H9 (cell line): ENCODE measurements around the gene EML2. TPM values are rescaled to one million over a fixed set of nuclear protein-coding genes. Genes with fewer than 3 reads are reported as not detected.

Experiments
- DNase-seq: peaks from one replicate; pipeline ENCODE4 v3.0.0-alpha.2; 2017
- H2AFZ ChIP-seq: one replicate; pipeline ENCODE4 v1.6.1; 2013; ENCODE audit warnings: mild to moderate bottlenecking, low read length, control low read depth, moderate library complexity
- H2AK5ac ChIP-seq: 2 replicates; pipeline ENCODE4 v1.6.1; 2013; ENCODE audit warnings: low read length, control low read depth, mixed read lengths; ENCODE audit not compliant: insufficient read length
- H2BK120ac ChIP-seq: one replicate; pipeline ENCODE4 v1.6.1; 2013; ENCODE audit warnings: low read depth, mild to moderate bottlenecking, low read length, control low read depth, inconsistent platforms; ENCODE audit not compliant: poor library complexity, severe bottlenecking
- H2BK12ac ChIP-seq: 2 replicates; pipeline ENCODE4 v1.6.1; 2013; ENCODE audit warnings: low read length, control low read depth, mixed read lengths, low read depth; ENCODE audit not compliant: insufficient read length
- H2BK15ac ChIP-seq: 2 replicates; pipeline ENCODE4 v1.6.1; 2013; ENCODE audit warnings: low read depth, low read length, control low read depth
- H2BK20ac ChIP-seq: one replicate; pipeline ENCODE4 v1.6.1; 2013; ENCODE audit warnings: low read depth, mild to moderate bottlenecking, low read length, control low read depth, inconsistent platforms; ENCODE audit not compliant: poor library complexity, severe bottlenecking
- H2BK5ac ChIP-seq: 2 replicates; pipeline ENCODE4 v1.6.1; 2013; ENCODE audit warnings: low read length, control low read depth, mixed read lengths; ENCODE audit not compliant: insufficient read length
- H3K14ac ChIP-seq: 2 replicates; pipeline ENCODE4 v1.6.1; 2013; ENCODE audit warnings: low read length, control low read depth; ENCODE audit not compliant: insufficient read depth
- H3K18ac ChIP-seq: 2 replicates; pipeline ENCODE4 v1.6.1; 2013; ENCODE audit warnings: low read depth, mild to moderate bottlenecking, mixed read lengths, low read length, control low read depth; ENCODE audit not compliant: insufficient read length
- H3K23ac ChIP-seq: 2 replicates; pipeline ENCODE4 v1.6.1; 2013; ENCODE audit warnings: low read length, control low read depth, mixed read lengths, low read depth; ENCODE audit not compliant: insufficient read length
- H3K23me2 ChIP-seq: 2 replicates; pipeline ENCODE4 v1.6.1; 2013; ENCODE audit warnings: low read depth, mild to moderate bottlenecking, mixed read lengths, low read length, control low read depth; ENCODE audit not compliant: insufficient read length, poor library complexity, severe bottlenecking
- H3K27ac ChIP-seq: 2 replicates; pipeline ENCODE4 v1.5.1; 2013; ENCODE audit warnings: low read length, control low read depth, mixed read lengths, low read depth; ENCODE audit not compliant: insufficient read length
- H3K27me3 ChIP-seq: 2 replicates; pipeline ENCODE4 v1.6.1; 2013; ENCODE audit warnings: low read length, control low read depth, inconsistent platforms; ENCODE audit not compliant: insufficient read depth
- H3K4ac ChIP-seq: 2 replicates; pipeline ENCODE4 v1.6.1; 2013; ENCODE audit warnings: low read depth, mild to moderate bottlenecking, control low read depth, inconsistent platforms, low read length, moderate library complexity
- H3K4me1 ChIP-seq: 2 replicates; pipeline ENCODE4 v1.6.1; 2013; ENCODE audit warnings: low read length, control low read depth, inconsistent platforms; ENCODE audit not compliant: insufficient read depth
- H3K4me2 ChIP-seq: 2 replicates; pipeline ENCODE4 v1.6.1; 2013; ENCODE audit warnings: low read length, control low read depth, mixed read lengths; ENCODE audit not compliant: insufficient read length, insufficient read depth
- H3K56ac ChIP-seq: 2 replicates; pipeline ENCODE4 v1.6.1; 2013; ENCODE audit warnings: low read depth, mild to moderate bottlenecking, mixed read lengths, low read length, control low read depth; ENCODE audit not compliant: insufficient read length
- H3K79me1 ChIP-seq: 2 replicates; pipeline ENCODE4 v1.6.1; 2013; ENCODE audit warnings: low read depth, mild to moderate bottlenecking, moderate library complexity, low read length, control low read depth, inconsistent platforms; ENCODE audit not compliant: insufficient read depth, poor library complexity, severe bottlenecking
- H3K79me2 ChIP-seq: 2 replicates; pipeline ENCODE4 v1.6.1; 2013; ENCODE audit warnings: low read length, control low read depth, inconsistent platforms; ENCODE audit not compliant: insufficient read depth
- H3K9ac ChIP-seq: 2 replicates; pipeline ENCODE4 v1.6.1; 2013; ENCODE audit warnings: low read length, control low read depth, mixed read lengths; ENCODE audit not compliant: insufficient read length; ENCODE audit errors: extremely low read depth
- H3K9me3 ChIP-seq: one replicate; pipeline ENCODE4 v1.6.1; 2013; ENCODE audit warnings: low read depth, low read length, inconsistent platforms; ENCODE audit not compliant: control insufficient read depth
- H3T11ph ChIP-seq: one replicate; pipeline ENCODE4 v1.6.1; 2013; ENCODE audit warnings: mild to moderate bottlenecking, low read length, control low read depth, inconsistent platforms
- H4K20me1 ChIP-seq: one replicate; pipeline ENCODE4 v1.6.1; 2013; ENCODE audit not compliant: control insufficient read depth, insufficient read length, insufficient read depth
- H4K5ac ChIP-seq: 2 replicates; pipeline ENCODE4 v1.6.1; 2013; ENCODE audit warnings: low read depth, mild to moderate bottlenecking, mixed read lengths, low read length, control low read depth; ENCODE audit not compliant: insufficient read length
- H4K8ac ChIP-seq: replicated peaks from 2 replicates; pipeline ENCODE4 v1.6.1; 2013; ENCODE audit warnings: low read length, control low read depth, mixed read lengths, low read depth; ENCODE audit not compliant: insufficient read length
- H4K91ac ChIP-seq: 2 replicates; pipeline ENCODE4 v1.6.1; 2013; ENCODE audit warnings: low read depth, mild to moderate bottlenecking, moderate library complexity, mixed read lengths, low read length, control low read depth; ENCODE audit not compliant: insufficient read length
- H3K27ac Mint-ChIP-seq, 3 experiments: 2 replicates in 2 of 3; 3 replicates in 1 of 3; pipeline ENCODE4 v1.8.0; 2020 to 2021; ENCODE audit warnings: mixed read lengths in 3 of 3, mild to moderate bottlenecking in 1 of 3, moderate library complexity in 1 of 3
- H3K27me3 Mint-ChIP-seq: 2 replicates; pipeline ENCODE4 v1.8.0; 2021; ENCODE audit warnings: low read depth, mild to moderate bottlenecking, moderate library complexity, mixed read lengths
- H3K36me3 Mint-ChIP-seq, 3 experiments: 2 replicates in 2 of 3; 3 replicates in 1 of 3; pipeline ENCODE4 v1.8.0; 2020 to 2021; ENCODE audit warnings: low read depth in 3 of 3, mixed read lengths in 3 of 3; ENCODE audit not compliant: insufficient read depth in 1 of 3
- H3K4me1 Mint-ChIP-seq, 2 experiments: 2 replicates each; pipeline ENCODE4 v1.8.0; 2020; ENCODE audit warnings: mixed read lengths in 2 of 2
- H3K4me3 Mint-ChIP-seq, 2 experiments: 2 replicates in 1 of 2; 3 replicates in 1 of 2; pipeline ENCODE4 v1.8.0; 2020 to 2021; ENCODE audit warnings: mild to moderate bottlenecking in 2 of 2, mixed read lengths in 2 of 2, moderate library complexity in 1 of 2
- H3K9me3 Mint-ChIP-seq, 2 experiments: 2 replicates in 1 of 2; 3 replicates in 1 of 2; pipeline ENCODE4 v1.8.0; 2020; ENCODE audit warnings: mild to moderate bottlenecking in 2 of 2, mixed read lengths in 2 of 2, moderate library complexity in 1 of 2
- WGBS: extraction: QIAGEN DNeasy Blood & Tissue Kit; methylation state at CpG from one replicate; pipeline ENCODE4 v1.1.7; 2013; ENCODE audit warnings: missing lambda C conversion rate, low lambda C conversion rate, mixed read lengths; ENCODE audit not compliant: insufficient read length; ENCODE audit errors: extremely low coverage; 5-methylcytosine and 5-hydroxymethylcytosine counted together
- total RNA-seq: library from RNA; stranded (reverse); gene quantifications from 2 replicates; pipeline ENCODE4 v1.2.1, GENCODE V29; 2021
- TF ChIP-seq, protein P1 (sequence below): fragments of 200-600 bp; sonication (generic); conservative IDR thresholded peaks from 3 replicates; pipeline ENCODE4 v1.8.0; 2021; ENCODE audit warnings: antibody characterized with exemption, mild to moderate bottlenecking

EML2 gene
- total RNA-seq, 1 experiment from 2014 or later = 22.6 TPM

DNA sequence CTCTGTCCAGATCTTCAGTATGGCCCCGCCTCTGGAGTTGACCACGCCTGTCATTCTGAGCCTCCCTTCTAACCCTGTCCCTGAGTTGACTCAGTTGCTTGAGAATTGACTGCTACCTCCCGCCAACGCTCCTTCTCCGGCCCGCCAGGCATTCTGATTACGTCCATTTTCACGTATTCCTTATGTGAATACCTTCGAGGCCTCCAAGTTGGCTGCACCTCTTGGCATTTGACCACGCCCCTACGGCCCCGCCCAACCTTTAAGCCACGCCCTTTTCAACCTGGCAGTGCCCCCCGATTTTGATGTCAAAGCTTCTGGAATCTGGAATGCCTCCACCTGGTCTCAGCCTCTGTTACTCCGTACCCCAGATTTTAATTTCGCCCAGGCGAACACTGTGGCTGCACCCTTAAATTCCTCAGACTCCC lies 1.7 kb upstream of the EML2 start:
- no peak overlapping the region for H2BK12ac ChIP-seq
- peaks cover 21% of the 10 kb centered on the region for H3K23me2 ChIP-seq
- H3K9ac ChIP-seq = no peak overlapping the region
- no peaks in the 10 kb centered on the region for H3K79me2 ChIP-seq
- no peaks in the 10 kb centered on the region for H4K20me1 ChIP-seq
- no peak overlapping the region for H4K5ac ChIP-seq
- H3K27me3 ChIP-seq = no peaks in the 10 kb centered on the region
- H2BK20ac ChIP-seq = no peak overlapping the region
- no peaks in the 10 kb centered on the region for H3K79me1 ChIP-seq
- H2AFZ ChIP-seq = peak overlapping the region; percentile 91
- no peak overlapping the region for H4K91ac ChIP-seq
- peak overlapping the region; percentile 60 to 79 for H3K4me3 Mint-ChIP-seq
- TF ChIP-seq, protein P1, sequence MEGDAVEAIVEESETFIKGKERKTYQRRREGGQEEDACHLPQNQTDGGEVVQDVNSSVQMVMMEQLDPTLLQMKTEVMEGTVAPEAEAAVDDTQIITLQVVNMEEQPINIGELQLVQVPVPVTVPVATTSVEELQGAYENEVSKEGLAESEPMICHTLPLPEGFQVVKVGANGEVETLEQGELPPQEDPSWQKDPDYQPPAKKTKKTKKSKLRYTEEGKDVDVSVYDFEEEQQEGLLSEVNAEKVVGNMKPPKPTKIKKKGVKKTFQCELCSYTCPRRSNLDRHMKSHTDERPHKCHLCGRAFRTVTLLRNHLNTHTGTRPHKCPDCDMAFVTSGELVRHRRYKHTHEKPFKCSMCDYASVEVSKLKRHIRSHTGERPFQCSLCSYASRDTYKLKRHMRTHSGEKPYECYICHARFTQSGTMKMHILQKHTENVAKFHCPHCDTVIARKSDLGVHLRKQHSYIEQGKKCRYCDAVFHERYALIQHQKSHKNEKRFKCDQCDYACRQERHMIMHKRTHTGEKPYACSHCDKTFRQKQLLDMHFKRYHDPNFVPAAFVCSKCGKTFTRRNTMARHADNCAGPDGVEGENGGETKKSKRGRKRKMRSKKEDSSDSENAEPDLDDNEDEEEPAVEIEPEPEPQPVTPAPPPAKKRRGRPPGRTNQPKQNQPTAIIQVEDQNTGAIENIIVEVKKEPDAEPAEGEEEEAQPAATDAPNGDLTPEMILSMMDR = no peak
- H3K36me3 Mint-ChIP-seq = no peaks in the 10 kb centered on the region; a peak in 1 of 7 replicates
- no peak overlapping the region for H3K27ac ChIP-seq
- no peak overlapping the region for H3K56ac ChIP-seq
- H4K8ac ChIP-seq = no peak overlapping the region
- H3K14ac ChIP-seq = no peak overlapping the region
- no peak overlapping the region for H2AK5ac ChIP-seq
- H3K23ac ChIP-seq = no peak overlapping the region
- H3K27ac Mint-ChIP-seq = peak overlapping the region; percentile 44 to 93 (median 49); a peak in 5 of 7 replicates
- DNase-seq = peak; percentile 86
- H3K4me1 Mint-ChIP-seq = peaks cover 32 to 45% of the 10 kb centered on the region in 2 experiments
- H3K18ac ChIP-seq = no peak overlapping the region
- no peak overlapping the region for H2BK120ac ChIP-seq
- H3K9me3 Mint-ChIP-seq = no peaks in the 10 kb centered on the region
- no peaks in the 10 kb centered on the region for H3K9me3 ChIP-seq
- H3K4me1 ChIP-seq = peaks cover 3% of the 10 kb centered on the region; the same call in 1 of the 2 replicates
- peak overlapping the region; percentile 90 for H3K4me2 ChIP-seq
- WGBS = no CpG with 5 or more reads among the region's 17 CpGs
- H3K4ac ChIP-seq = no peak overlapping the region
- no peak overlapping the region for H2BK15ac ChIP-seq
- no peak overlapping the region for H2BK5ac ChIP-seq
- peaks cover 6% of the 10 kb centered on the region for H3K27me3 Mint-ChIP-seq
- no peak overlapping the region for H3T11ph ChIP-seq
